Measurements from ENCODE around the gene NOVA2. TPM values are rescaled to one million over a fixed set of nuclear protein-coding genes. Genes with fewer than 3 reads are reported as not detected.

The NOVA2 gene
- total and polyA plus RNA-seq, 9 of the 15 experiments (the other 6 are each of a cell fraction or from before 2014, with no cell fraction given) = not detected

DNA sequence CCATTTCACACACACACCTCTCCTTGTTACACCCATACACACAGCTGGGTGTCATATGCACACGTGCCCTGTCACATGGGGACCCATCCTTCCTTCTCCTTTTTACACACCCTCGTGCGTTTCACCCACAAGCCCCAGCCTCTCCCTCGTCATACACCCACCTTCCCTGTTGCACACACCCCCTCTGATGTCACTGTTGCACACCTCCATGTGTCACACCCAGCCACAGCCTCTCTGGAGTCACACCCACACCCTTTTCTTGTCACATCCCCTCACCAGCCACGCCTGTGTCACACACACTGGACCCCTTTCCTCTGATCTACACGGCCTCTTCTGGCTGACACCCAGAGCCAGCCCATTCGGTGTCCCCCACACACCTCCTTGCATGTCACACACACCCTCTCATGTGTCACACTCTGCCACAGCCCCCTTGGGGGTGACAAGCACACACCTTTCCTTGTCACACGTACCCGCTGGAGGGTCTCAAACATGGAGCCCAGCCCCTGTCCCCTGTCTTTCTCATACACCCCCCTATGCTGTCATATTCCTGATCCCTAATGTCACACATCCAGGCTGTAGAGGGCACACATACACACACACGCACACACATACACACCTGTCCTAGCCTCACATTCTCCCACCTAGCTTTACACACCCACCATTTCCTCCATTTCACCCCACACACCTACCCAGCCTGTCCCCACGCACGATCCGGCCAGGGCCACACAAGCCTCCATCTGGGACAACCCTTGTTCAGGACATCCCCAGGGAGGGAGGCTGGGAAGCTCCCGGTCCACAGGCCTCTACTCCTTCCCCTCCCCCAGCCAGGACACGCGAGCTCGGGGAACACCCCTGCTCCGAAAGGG lies 1.4 kb downstream of the NOVA2 start (continued):
- TF ChIP-seq, protein P1, sequence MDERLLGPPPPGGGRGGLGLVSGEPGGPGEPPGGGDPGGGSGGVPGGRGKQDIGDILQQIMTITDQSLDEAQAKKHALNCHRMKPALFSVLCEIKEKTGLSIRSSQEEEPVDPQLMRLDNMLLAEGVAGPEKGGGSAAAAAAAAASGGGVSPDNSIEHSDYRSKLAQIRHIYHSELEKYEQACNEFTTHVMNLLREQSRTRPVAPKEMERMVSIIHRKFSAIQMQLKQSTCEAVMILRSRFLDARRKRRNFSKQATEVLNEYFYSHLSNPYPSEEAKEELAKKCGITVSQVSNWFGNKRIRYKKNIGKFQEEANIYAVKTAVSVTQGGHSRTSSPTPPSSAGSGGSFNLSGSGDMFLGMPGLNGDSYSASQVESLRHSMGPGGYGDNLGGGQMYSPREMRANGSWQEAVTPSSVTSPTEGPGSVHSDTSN (CRISPR knock-in tag; IDR thresholded peaks at IDR 0.05; ENCODE audit: low read depth) = no peak
- TF ChIP-seq, protein P1 (tag; conservative IDR thresholded peaks at IDR 0.05; ENCODE audit: low read depth) = no peak
- TF ChIP-seq POLR2AphosphoS2 (IDR thresholded peaks at IDR 0.05; ENCODE audit: low read length) (no peak), TCF7 (IDR thresholded peaks at IDR 0.05; ENCODE audit: borderline replicate concordance) (no peak), ZKSCAN8 (CRISPR knock-in tag; IDR thresholded peaks at IDR 0.05) (no peak), BDP1 (IDR thresholded peaks at IDR 0.05; ENCODE audit: insufficient read depth, insufficient read length) (no peak)
- TF ChIP-seq, protein P2, sequence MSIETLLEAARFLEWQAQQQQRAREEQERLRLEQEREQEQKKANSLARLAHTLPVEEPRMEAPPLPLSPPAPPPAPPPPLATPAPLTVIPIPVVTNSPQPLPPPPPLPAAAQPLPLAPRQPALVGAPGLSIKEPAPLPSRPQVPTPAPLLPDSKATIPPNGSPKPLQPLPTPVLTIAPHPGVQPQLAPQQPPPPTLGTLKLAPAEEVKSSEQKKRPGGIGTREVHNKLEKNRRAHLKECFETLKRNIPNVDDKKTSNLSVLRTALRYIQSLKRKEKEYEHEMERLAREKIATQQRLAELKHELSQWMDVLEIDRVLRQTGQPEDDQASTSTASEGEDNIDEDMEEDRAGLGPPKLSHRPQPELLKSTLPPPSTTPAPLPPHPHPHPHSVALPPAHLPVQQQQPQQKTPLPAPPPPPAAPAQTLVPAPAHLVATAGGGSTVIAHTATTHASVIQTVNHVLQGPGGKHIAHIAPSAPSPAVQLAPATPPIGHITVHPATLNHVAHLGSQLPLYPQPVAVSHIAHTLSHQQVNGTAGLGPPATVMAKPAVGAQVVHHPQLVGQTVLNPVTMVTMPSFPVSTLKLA (conservative IDR thresholded peaks at IDR 0.05) = 0 out of 4 replicates have a peak, but pooled peaks of 1 of the 2 experiments have one; percentile 40
- TF ChIP-seq, protein P3, sequence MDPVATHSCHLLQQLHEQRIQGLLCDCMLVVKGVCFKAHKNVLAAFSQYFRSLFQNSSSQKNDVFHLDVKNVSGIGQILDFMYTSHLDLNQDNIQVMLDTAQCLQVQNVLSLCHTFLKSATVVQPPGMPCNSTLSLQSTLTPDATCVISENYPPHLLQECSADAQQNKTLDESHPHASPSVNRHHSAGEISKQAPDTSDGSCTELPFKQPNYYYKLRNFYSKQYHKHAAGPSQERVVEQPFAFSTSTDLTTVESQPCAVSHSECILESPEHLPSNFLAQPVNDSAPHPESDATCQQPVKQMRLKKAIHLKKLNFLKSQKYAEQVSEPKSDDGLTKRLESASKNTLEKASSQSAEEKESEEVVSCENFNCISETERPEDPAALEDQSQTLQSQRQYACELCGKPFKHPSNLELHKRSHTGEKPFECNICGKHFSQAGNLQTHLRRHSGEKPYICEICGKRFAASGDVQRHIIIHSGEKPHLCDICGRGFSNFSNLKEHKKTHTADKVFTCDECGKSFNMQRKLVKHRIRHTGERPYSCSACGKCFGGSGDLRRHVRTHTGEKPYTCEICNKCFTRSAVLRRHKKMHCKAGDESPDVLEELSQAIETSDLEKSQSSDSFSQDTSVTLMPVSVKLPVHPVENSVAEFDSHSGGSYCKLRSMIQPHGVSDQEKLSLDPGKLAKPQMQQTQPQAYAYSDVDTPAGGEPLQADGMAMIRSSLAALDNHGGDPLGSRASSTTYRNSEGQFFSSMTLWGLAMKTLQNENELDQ (CRISPR knock-in tag; IDR thresholded peaks at IDR 0.05; ENCODE audit: borderline replicate concordance) = no peak
- TF ChIP-seq, protein P4, sequence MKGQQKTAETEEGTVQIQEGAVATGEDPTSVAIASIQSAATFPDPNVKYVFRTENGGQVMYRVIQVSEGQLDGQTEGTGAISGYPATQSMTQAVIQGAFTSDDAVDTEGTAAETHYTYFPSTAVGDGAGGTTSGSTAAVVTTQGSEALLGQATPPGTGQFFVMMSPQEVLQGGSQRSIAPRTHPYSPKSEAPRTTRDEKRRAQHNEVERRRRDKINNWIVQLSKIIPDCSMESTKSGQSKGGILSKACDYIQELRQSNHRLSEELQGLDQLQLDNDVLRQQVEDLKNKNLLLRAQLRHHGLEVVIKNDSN (CRISPR knock-in tag; IDR thresholded peaks at IDR 0.05) = peak; percentile 75
